SK-N-SH (cell line): ENCODE results near the gene NRSN1. TPM values are rescaled to one million over a fixed set of nuclear protein-coding genes. Genes with fewer than 3 reads are reported as not detected.

ENCODE experiments used
- CTCF ChIA-PET: fragments of 300-600, 350-600 bp; formaldehyde crosslinking; extraction: SDS; loops from one replicate; lab custom pipeline; 2021; lab: Yijun Ruan, JAX
- POLR2A ChIA-PET: fragments of 350-600 bp; sonication (Branson Sonifier 250); formaldehyde crosslinking; extraction: SDS; loops from one replicate; lab custom pipeline; 2020; ENCODE audit warnings: antibody characterized with exemption, inconsistent platforms; lab: Yijun Ruan, JAX
- DNase-seq: peaks from one replicate; pipeline ENCODE4 v3.0.0; 2012
- H2AFZ ChIP-seq: fragments of 200-600 bp; sonication (generic); 2 replicates; pipeline ENCODE4 v1.8.1; 2016; ENCODE audit warnings: antibody characterized with exemption, mild to moderate bottlenecking, low read depth
- H3F3A ChIP-seq: fragments of 200-600 bp; sonication (generic); replicated peaks from 2 replicates; pipeline ENCODE3; 2016; ENCODE audit warnings: antibody characterized with exemption, mild to moderate bottlenecking; ENCODE audit not compliant: insufficient read depth
- H3K27ac ChIP-seq, 2 experiments: fragments of 200-500 bp in 1 of 2; fragments of 200-600 bp in 1 of 2; sonication (Bioruptor generic) in 1 of 2; sonication (generic), shearing (Covaris generic) in 1 of 2; 2 replicates each; pipeline versions ENCODE4 v1.5.1 to v1.6.1; 2014 to 2016; ENCODE audit warnings: low read depth in 2 of 2, inconsistent platforms in 1 of 2, low read length in 1 of 2, mild to moderate bottlenecking in 1 of 2, mixed read lengths in 1 of 2
- H3K27me3 ChIP-seq: fragments of 200-600 bp; sonication (generic), shearing (Covaris generic); 2 replicates; pipeline ENCODE4 v1.6.1; 2016; ENCODE audit warnings: mixed run types; ENCODE audit not compliant: insufficient read depth
- H3K36me3 ChIP-seq, 2 experiments: fragments of 200-500 bp in 1 of 2; fragments of 200-600 bp in 1 of 2; sonication (Bioruptor generic) in 1 of 2; sonication (generic) in 1 of 2; replicated peaks in 1 of 2; 2 replicates each; pipeline versions ENCODE3 to v1.5.1; 2014 to 2016; ENCODE audit warnings: low read length in 1 of 2, mild to moderate bottlenecking in 1 of 2; ENCODE audit not compliant: insufficient read depth in 2 of 2, control insufficient read depth in 1 of 2
- H3K4me1 ChIP-seq, 2 experiments: fragments of 200-500 bp in 1 of 2; fragments of 200-600 bp in 1 of 2; sonication (Bioruptor generic) in 1 of 2; sonication (generic), shearing (Covaris generic) in 1 of 2; 2 replicates each; pipeline versions ENCODE4 v1.5.1 to v1.6.1; 2014 to 2016; ENCODE audit warnings: low read depth in 1 of 2, low read length in 1 of 2, mixed run types in 1 of 2; ENCODE audit not compliant: insufficient read depth in 2 of 2, control insufficient read depth in 1 of 2
- H3K4me2 ChIP-seq: fragments of 200-600 bp; sonication (generic), shearing (Covaris generic); 2 replicates; pipeline ENCODE4 v1.6.1; 2017; ENCODE audit warnings: mixed run types
- H3K4me3 ChIP-seq, 2 experiments: fragments of 200-500 bp in 1 of 2; fragments of 200-600 bp in 1 of 2; sonication (Bioruptor generic) in 1 of 2; sonication (generic), shearing (Covaris generic) in 1 of 2; 2 replicates each; pipeline versions ENCODE4 v1.5.1 to v1.8.1; 2014 to 2016; ENCODE audit warnings: low read depth in 2 of 2, inconsistent platforms in 1 of 2, low read length in 1 of 2, mild to moderate bottlenecking in 1 of 2, mixed read lengths in 1 of 2, moderate library complexity in 1 of 2
- H3K79me2 ChIP-seq: fragments of 200-600 bp; sonication (generic); 2 replicates; pipeline ENCODE4 v1.8.1; 2017; ENCODE audit warnings: mild to moderate bottlenecking; ENCODE audit not compliant: insufficient read depth
- H3K9ac ChIP-seq: fragments of 200-600 bp; sonication (generic); 2 replicates; pipeline ENCODE4 v1.6.1; 2017; ENCODE audit warnings: mixed run types
- H3K9me2 ChIP-seq: fragments of 200-600 bp; sonication (generic); 2 replicates; pipeline ENCODE4 v1.6.1; 2017; ENCODE audit warnings: mixed run types
- H3K9me3 ChIP-seq: fragments of 200-600 bp; sonication (generic); 2 replicates; pipeline ENCODE4 v1.6.1; 2017; ENCODE audit warnings: mixed run types, mild to moderate bottlenecking, moderate library complexity
- H4K20me1 ChIP-seq: fragments of 200-600 bp; sonication (generic); 2 replicates; pipeline ENCODE4 v1.6.1; 2017; ENCODE audit warnings: mild to moderate bottlenecking, mixed run types; ENCODE audit not compliant: insufficient read depth
- ELF1 ChIP-seq: IDR thresholded peaks from 2 replicates; pipeline ENCODE4 v1.4.0; 2012
- EP300 ChIP-seq, 2 experiments: IDR thresholded peaks; 2 replicates each; pipeline versions ENCODE4 v1.4.0 to v1.6.1; 2012; ENCODE audit warnings: borderline replicate concordance in 1 of 2, low read depth in 1 of 2, low read length in 1 of 2
- EZH2phosphoT487 ChIP-seq: fragments of 200-600 bp; sonication (generic); IDR thresholded peaks from 2 replicates; pipeline ENCODE4 v1.6.1; 2017; ENCODE audit warnings: low read depth, mixed run types, mild to moderate bottlenecking, antibody characterized with exemption, moderate library complexity, borderline replicate concordance
- FOXM1 ChIP-seq: IDR thresholded peaks from 2 replicates; pipeline ENCODE4 v1.4.0; 2012; ENCODE audit warnings: low read depth, mild to moderate bottlenecking
- GATA2 ChIP-seq: sonication (generic); formaldehyde crosslinking; IDR thresholded peaks from 2 replicates; pipeline ENCODE4 v1.5.0; 2020; ENCODE audit warnings: mild to moderate bottlenecking, missing genetic modification reagents
- MEF2A ChIP-seq: IDR thresholded peaks from 2 replicates; pipeline ENCODE4 v1.4.0; 2012; ENCODE audit warnings: low read depth, borderline replicate concordance
- NFIC ChIP-seq: IDR thresholded peaks from 2 replicates; pipeline ENCODE4 v1.4.0; 2012; ENCODE audit warnings: borderline replicate concordance
- NRF1 ChIP-seq: IDR thresholded peaks from 2 replicates; pipeline ENCODE4 v1.6.1; 2012; ENCODE audit warnings: low read depth, mild to moderate bottlenecking, low read length
- POLR2AphosphoS5 ChIP-seq: IDR thresholded peaks from 2 replicates; pipeline ENCODE4 v1.6.1; 2012; ENCODE audit warnings: low read depth, low read length
- RFX5 ChIP-seq: IDR thresholded peaks from 2 replicates; pipeline ENCODE4 v1.6.1; 2012; ENCODE audit warnings: mild to moderate bottlenecking, improper control_type of control experiment, low read length
- TAF1 ChIP-seq: IDR thresholded peaks from 2 replicates; pipeline ENCODE4 v1.6.1; 2012; ENCODE audit warnings: low read depth, mild to moderate bottlenecking, low read length, moderate library complexity, borderline replicate concordance
- YY1 ChIP-seq: IDR thresholded peaks from 2 replicates; pipeline ENCODE4 v1.4.0; 2012; ENCODE audit warnings: low read depth, mild to moderate bottlenecking
- polyA plus RNA-seq, 3 experiments: library from polyadenylated mRNA; depleted of rRNA; stranded (reverse); fragments of >200 nt; gene quantifications; 2 replicates each; pipeline ENCODE4 v1.2.3, GENCODE V29; 2012
- TF ChIP-seq, protein P1 (sequence below): IDR thresholded peaks from 2 replicates; pipeline ENCODE4 v1.4.0; 2012; ENCODE audit warnings: low read depth, borderline replicate concordance
- TF ChIP-seq, protein P2 (sequence below): IDR thresholded peaks from 2 replicates; pipeline ENCODE4 v1.4.0; 2012; ENCODE audit warnings: low read depth
- TF ChIP-seq, protein P3 (sequence below): IDR thresholded peaks from 2 replicates; pipeline ENCODE4 v1.6.1; 2012; ENCODE audit warnings: mild to moderate bottlenecking, low read depth, low read length, moderate library complexity
- TF ChIP-seq, protein P4 (sequence below): IDR thresholded peaks from 2 replicates; pipeline ENCODE4 v1.4.0; 2012; ENCODE audit warnings: low read depth, borderline replicate concordance
- TF ChIP-seq, protein P5 (sequence below): fragments of 200-600 bp; sonication (generic); IDR thresholded peaks from 2 replicates; pipeline ENCODE4 v1.6.1; 2017; ENCODE audit warnings: antibody characterized with exemption, mild to moderate bottlenecking, moderate library complexity

Gene NRSN1
- polyA plus RNA-seq, 1 of the 3 experiments (the other 2 are of a cell fraction), result 0.02 TPM

DNA sequence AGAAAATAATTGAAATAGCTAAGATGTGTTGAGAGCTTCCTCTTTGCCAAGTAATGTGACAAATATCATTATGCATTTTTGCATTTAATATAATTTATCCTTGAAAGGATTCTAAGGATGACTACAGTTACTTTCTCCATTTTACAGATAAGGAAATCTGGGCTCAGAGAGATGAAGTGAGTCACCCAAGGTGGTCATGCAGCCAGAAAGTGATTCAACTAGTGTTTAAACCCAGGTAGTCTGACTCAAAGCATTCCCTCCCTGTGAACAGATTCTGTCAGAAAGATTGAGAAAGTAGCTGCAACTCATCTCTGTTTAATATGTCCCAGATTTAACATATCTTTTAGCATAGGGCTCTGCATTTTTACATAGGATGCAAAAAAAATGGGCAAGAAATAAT, 28.1 kb downstream of the NRSN1 start:
- ChIA-PET POLR2A (no interaction called here), CTCF (interaction anchor here (1.0 to 1.4 kb wide), 3 partner anchors 9 to 129 kb away, joined by 3 to 4 read pairs (median 3); no protein-coding TSS in a partner anchor)
- DNase-seq, result no peak

More for the DNA sequence above, 28.1 kb downstream of the NRSN1 start:
- Histone ChIP-seq H3K9me2 (no peaks in the 10 kb centered on the region), H3K9ac (no peak overlapping the region), H3F3A (no peaks in the 10 kb centered on the region), H3K4me3 (no peak overlapping the region), H3K36me3 (no peaks in the 10 kb centered on the region), H4K20me1 (no peaks in the 10 kb centered on the region), H3K9me3 (0 out of 2 replicates have a peak, but pooled peaks cover 9% of the 10 kb centered on the region), H3K4me1 (no peaks in the 10 kb centered on the region), H3K4me2 (no peak overlapping the region), H3K27me3 (no peaks in the 10 kb centered on the region), H3K27ac (no peak overlapping the region), H2AFZ (no peak overlapping the region), H3K79me2 (no peaks in the 10 kb centered on the region)
- TF ChIP-seq YY1, result no peak
- no peak for TF ChIP-seq FOXM1
- TF ChIP-seq, protein P1, sequence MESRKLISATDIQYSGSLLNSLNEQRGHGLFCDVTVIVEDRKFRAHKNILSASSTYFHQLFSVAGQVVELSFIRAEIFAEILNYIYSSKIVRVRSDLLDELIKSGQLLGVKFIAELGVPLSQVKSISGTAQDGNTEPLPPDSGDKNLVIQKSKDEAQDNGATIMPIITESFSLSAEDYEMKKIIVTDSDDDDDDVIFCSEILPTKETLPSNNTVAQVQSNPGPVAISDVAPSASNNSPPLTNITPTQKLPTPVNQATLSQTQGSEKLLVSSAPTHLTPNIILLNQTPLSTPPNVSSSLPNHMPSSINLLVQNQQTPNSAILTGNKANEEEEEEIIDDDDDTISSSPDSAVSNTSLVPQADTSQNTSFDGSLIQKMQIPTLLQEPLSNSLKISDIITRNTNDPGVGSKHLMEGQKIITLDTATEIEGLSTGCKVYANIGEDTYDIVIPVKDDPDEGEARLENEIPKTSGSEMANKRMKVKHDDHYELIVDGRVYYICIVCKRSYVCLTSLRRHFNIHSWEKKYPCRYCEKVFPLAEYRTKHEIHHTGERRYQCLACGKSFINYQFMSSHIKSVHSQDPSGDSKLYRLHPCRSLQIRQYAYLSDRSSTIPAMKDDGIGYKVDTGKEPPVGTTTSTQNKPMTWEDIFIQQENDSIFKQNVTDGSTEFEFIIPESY, result no peak
- TF ChIP-seq, protein P2, sequence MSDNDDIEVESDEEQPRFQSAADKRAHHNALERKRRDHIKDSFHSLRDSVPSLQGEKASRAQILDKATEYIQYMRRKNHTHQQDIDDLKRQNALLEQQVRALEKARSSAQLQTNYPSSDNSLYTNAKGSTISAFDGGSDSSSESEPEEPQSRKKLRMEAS, result no peak
- TF ChIP-seq GATA2, result no peak
- no peak for TF ChIP-seq NRF1
- no peak for TF ChIP-seq EZH2phosphoT487
- no peak for TF ChIP-seq POLR2AphosphoS5
- TF ChIP-seq, protein P3, sequence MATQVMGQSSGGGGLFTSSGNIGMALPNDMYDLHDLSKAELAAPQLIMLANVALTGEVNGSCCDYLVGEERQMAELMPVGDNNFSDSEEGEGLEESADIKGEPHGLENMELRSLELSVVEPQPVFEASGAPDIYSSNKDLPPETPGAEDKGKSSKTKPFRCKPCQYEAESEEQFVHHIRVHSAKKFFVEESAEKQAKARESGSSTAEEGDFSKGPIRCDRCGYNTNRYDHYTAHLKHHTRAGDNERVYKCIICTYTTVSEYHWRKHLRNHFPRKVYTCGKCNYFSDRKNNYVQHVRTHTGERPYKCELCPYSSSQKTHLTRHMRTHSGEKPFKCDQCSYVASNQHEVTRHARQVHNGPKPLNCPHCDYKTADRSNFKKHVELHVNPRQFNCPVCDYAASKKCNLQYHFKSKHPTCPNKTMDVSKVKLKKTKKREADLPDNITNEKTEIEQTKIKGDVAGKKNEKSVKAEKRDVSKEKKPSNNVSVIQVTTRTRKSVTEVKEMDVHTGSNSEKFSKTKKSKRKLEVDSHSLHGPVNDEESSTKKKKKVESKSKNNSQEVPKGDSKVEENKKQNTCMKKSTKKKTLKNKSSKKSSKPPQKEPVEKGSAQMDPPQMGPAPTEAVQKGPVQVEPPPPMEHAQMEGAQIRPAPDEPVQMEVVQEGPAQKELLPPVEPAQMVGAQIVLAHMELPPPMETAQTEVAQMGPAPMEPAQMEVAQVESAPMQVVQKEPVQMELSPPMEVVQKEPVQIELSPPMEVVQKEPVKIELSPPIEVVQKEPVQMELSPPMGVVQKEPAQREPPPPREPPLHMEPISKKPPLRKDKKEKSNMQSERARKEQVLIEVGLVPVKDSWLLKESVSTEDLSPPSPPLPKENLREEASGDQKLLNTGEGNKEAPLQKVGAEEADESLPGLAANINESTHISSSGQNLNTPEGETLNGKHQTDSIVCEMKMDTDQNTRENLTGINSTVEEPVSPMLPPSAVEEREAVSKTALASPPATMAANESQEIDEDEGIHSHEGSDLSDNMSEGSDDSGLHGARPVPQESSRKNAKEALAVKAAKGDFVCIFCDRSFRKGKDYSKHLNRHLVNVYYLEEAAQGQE, result no peak
- no peak for TF ChIP-seq RFX5
- TF ChIP-seq, protein P4, sequence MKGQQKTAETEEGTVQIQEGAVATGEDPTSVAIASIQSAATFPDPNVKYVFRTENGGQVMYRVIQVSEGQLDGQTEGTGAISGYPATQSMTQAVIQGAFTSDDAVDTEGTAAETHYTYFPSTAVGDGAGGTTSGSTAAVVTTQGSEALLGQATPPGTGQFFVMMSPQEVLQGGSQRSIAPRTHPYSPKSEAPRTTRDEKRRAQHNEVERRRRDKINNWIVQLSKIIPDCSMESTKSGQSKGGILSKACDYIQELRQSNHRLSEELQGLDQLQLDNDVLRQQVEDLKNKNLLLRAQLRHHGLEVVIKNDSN, result no peak
- no peak for TF ChIP-seq ELF1
- TF ChIP-seq EP300 (IDR thresholded peaks at IDR 0.05; ENCODE audit: borderline replicate concordance in 1 of 2, low read depth in 1 of 2, low read length in 1 of 2), result no peak
- no peak for TF ChIP-seq MEF2A
- TF ChIP-seq TAF1, result no peak
- no peak for TF ChIP-seq NFIC
- TF ChIP-seq, protein P5, sequence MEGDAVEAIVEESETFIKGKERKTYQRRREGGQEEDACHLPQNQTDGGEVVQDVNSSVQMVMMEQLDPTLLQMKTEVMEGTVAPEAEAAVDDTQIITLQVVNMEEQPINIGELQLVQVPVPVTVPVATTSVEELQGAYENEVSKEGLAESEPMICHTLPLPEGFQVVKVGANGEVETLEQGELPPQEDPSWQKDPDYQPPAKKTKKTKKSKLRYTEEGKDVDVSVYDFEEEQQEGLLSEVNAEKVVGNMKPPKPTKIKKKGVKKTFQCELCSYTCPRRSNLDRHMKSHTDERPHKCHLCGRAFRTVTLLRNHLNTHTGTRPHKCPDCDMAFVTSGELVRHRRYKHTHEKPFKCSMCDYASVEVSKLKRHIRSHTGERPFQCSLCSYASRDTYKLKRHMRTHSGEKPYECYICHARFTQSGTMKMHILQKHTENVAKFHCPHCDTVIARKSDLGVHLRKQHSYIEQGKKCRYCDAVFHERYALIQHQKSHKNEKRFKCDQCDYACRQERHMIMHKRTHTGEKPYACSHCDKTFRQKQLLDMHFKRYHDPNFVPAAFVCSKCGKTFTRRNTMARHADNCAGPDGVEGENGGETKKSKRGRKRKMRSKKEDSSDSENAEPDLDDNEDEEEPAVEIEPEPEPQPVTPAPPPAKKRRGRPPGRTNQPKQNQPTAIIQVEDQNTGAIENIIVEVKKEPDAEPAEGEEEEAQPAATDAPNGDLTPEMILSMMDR, result no peak
